Memory B cell (primary cell): ENCODE results near the gene RAB11FIP5.

Experiments
- ATAC-seq: fragments of 150-1000 bp; cut with Tn5 transposase; 2 replicates; pipeline ENCODE4 v1.10.0; 2021; ENCODE audit warnings: low read depth, mild to moderate bottlenecking, moderate library complexity
- DNase-seq, 2 donors: peaks; one replicate each; pipeline ENCODE4 v3.0.0; 2022; ENCODE audit warnings: low spot score in 2 of 2
- H3K27ac Mint-ChIP-seq: one replicate; pipeline ENCODE4 v1.8.0; 2022; ENCODE audit warnings: mild to moderate bottlenecking, moderate library complexity, mixed read lengths
- H3K27me3 Mint-ChIP-seq: one replicate; pipeline ENCODE4 v1.8.0; 2022; ENCODE audit warnings: mixed read lengths
- H3K36me3 Mint-ChIP-seq: one replicate; pipeline ENCODE4 v1.8.0; 2022; ENCODE audit warnings: mild to moderate bottlenecking, mixed read lengths
- H3K4me1 Mint-ChIP-seq: one replicate; pipeline ENCODE4 v1.8.0; 2022; ENCODE audit warnings: mixed read lengths
- H3K4me3 Mint-ChIP-seq: one replicate; pipeline ENCODE4 v1.8.0; 2022; ENCODE audit warnings: mild to moderate bottlenecking, moderate library complexity, mixed read lengths
- H3K9me3 Mint-ChIP-seq: one replicate; pipeline ENCODE4 v1.8.0; 2022; ENCODE audit warnings: mixed read lengths

Gene RAB11FIP5

GRCh38 chr2:73031725-73032701 is 80.7 kb downstream of the RAB11FIP5 start:
- Mint-ChIP-seq H3K27me3 (no peaks in the 10 kb centered on the region), H3K36me3 (peaks cover 6% of the 10 kb centered on the region), H3K9me3 (no peaks in the 10 kb centered on the region), H3K4me3 (no peak overlapping the region), H3K27ac (no peak overlapping the region), H3K4me1 (peaks cover 9% of the 10 kb centered on the region)
- no peak for DNase-seq
- no peak for ATAC-seq

- Mint-ChIP-seq H3K4me1 (peaks cover 9% of the 10 kb centered on the region), H3K4me3 (no peak overlapping the region), H3K27ac (no peak overlapping the region), H3K27me3 (no peaks in the 10 kb centered on the region), H3K36me3 (peaks cover 6% of the 10 kb centered on the region), H3K9me3 (no peaks in the 10 kb centered on the region)
- DNase-seq (no peak), ATAC-seq (no peak)
Measured at GRCh38 chr2:73031095-73031678, 81.6 kb downstream of the RAB11FIP5 start.

- no peak for DNase-seq
- Mint-ChIP-seq H3K27me3 (no peaks in the 10 kb centered on the region), H3K9me3 (no peaks in the 10 kb centered on the region), H3K4me1 (peaks cover 6% of the 10 kb centered on the region), H3K36me3 (peaks cover 6% of the 10 kb centered on the region), H3K4me3 (no peak overlapping the region), H3K27ac (no peak overlapping the region)
- no peak for ATAC-seq
Measured at GRCh38 chr2:73028841-73029240, 83.9 kb downstream of the RAB11FIP5 start.

GRCh38 chr2:73027340-73027739 is 85.4 kb downstream of the RAB11FIP5 start:
- Mint-ChIP-seq H3K4me1 (peaks cover 2% of the 10 kb centered on the region), H3K9me3 (no peaks in the 10 kb centered on the region), H3K27me3 (no peaks in the 10 kb centered on the region), H3K4me3 (no peak overlapping the region), H3K36me3 (peaks cover 5% of the 10 kb centered on the region), H3K27ac (no peak overlapping the region)
- ATAC-seq (no peak), DNase-seq (no peak)

GRCh38 chr2:73023497-73023896 is 89.3 kb downstream of the RAB11FIP5 start:
- ATAC-seq (no peak), DNase-seq (no peak)
- no peak overlapping the region for H3K4me3 Mint-ChIP-seq
- H3K27ac Mint-ChIP-seq, result no peak overlapping the region
- H3K27me3 Mint-ChIP-seq, result no peaks in the 10 kb centered on the region
- H3K9me3 Mint-ChIP-seq, result no peaks in the 10 kb centered on the region
- H3K36me3 Mint-ChIP-seq, result peaks cover 4% of the 10 kb centered on the region
- no peaks in the 10 kb centered on the region for H3K4me1 Mint-ChIP-seq
